GM19025 (cell line): ENCODE measurements around the gene DACH1.

Experiments
- ATAC-seq: cut with Tn5 transposase; IDR thresholded peaks from one replicate; pipeline ENCODE4 v1.9.1; 2021; ENCODE audit warnings: mild to moderate bottlenecking, low read depth, moderate library complexity; ENCODE audit not compliant: unreplicated experiment

The DACH1 gene

GRCh38 chr13:71632721-71633120, 234.3 kb downstream of the DACH1 start:
- no peak for ATAC-seq

- no peak for ATAC-seq
Measured at GRCh38 chr13:71632206-71632605, 234.8 kb downstream of the DACH1 start.

GRCh38 chr13:71629167-71629566, 237.8 kb downstream of the DACH1 start:
- ATAC-seq, result no peak

- no peak for ATAC-seq
Measured at GRCh38 chr13:71626421-71627117, 240.4 kb downstream of the DACH1 start.

- no peak for ATAC-seq
Measured at GRCh38 chr13:71625694-71626093, 241.3 kb downstream of the DACH1 start.

- no peak for ATAC-seq
Measured at GRCh38 chr13:71624653-71625600, 242.1 kb downstream of the DACH1 start.

- ATAC-seq, result no peak
Measured at GRCh38 chr13:71621174-71622124, 245.6 kb downstream of the DACH1 start.

GRCh38 chr13:71619096-71619495, 247.9 kb downstream of the DACH1 start:
- no peak for ATAC-seq

GRCh38 chr13:71618159-71618558, 248.8 kb downstream of the DACH1 start:
- no peak for ATAC-seq

- no peak for ATAC-seq
Measured at GRCh38 chr13:71617265-71617664, 249.7 kb downstream of the DACH1 start.

- no peak for ATAC-seq
Measured at GRCh38 chr13:71613066-71613745, 253.8 kb downstream of the DACH1 start.

- ATAC-seq, result no peak
Measured at GRCh38 chr13:71611292-71611691, 255.7 kb downstream of the DACH1 start.

GRCh38 chr13:71610876-71611275, 256.1 kb downstream of the DACH1 start:
- ATAC-seq, result no peak

- no peak for ATAC-seq
Measured at GRCh38 chr13:71609271-71609670, 257.7 kb downstream of the DACH1 start.

GRCh38 chr13:71607575-71607974, 259.4 kb downstream of the DACH1 start:
- ATAC-seq, result no peak

- no peak for ATAC-seq
Measured at GRCh38 chr13:71606818-71607217, 260.2 kb downstream of the DACH1 start.

GRCh38 chr13:71605744-71606143, 261.3 kb downstream of the DACH1 start:
- no peak for ATAC-seq

GRCh38 chr13:71603255-71603654, 263.7 kb downstream of the DACH1 start:
- no peak for ATAC-seq

- no peak for ATAC-seq
Measured at GRCh38 chr13:71602344-71602743, 264.7 kb downstream of the DACH1 start.

- ATAC-seq, result no peak
Measured at GRCh38 chr13:71597150-71597549, 269.9 kb downstream of the DACH1 start.
